A549 (cell line): ENCODE results near the gene SSBP2. TPM values are rescaled to one million over a fixed set of nuclear protein-coding genes. Genes with fewer than 3 reads are reported as not detected.
"Not testable (repeated sequence)": the region's sequence is repeated elsewhere in the genome, so short reads cannot be mapped to it uniquely, and the experiment has no call there.

Source experiments
- ATAC-seq, 2 experiments: fragments of 200-7000 bp in 1 of 2; fragments of >200 bp in 1 of 2; cut with Nextera tagmentation in 1 of 2; cut with Tn5 transposase in 1 of 2; 3 replicates each; pipeline versions ENCODE4 v1.8.0 to v1.9.1; 2018 to 2020; ENCODE audit warnings: mild to moderate bottlenecking in 1 of 2, moderate library complexity in 1 of 2
- CTCF ChIA-PET: fragments of 300-600 bp; sonication (Branson Sonifier 250); formaldehyde crosslinking; extraction: SDS; loops from one replicate; lab custom pipeline; 2021; ENCODE audit warnings: antibody characterized with exemption, inconsistent platforms; lab: Yijun Ruan, JAX
- POLR2A ChIA-PET: fragments of 350-600 bp; formaldehyde crosslinking; extraction: SDS; loops from one replicate; lab custom pipeline; 2021; ENCODE audit warnings: antibody characterized with exemption, inconsistent platforms; lab: Yijun Ruan, JAX
- DNase-seq, 2 experiments: peaks; one replicate each; pipeline versions ENCODE4 v3.0.0 to v3.0.0-alpha.2; 2011 to 2016; ENCODE audit warnings: low read depth in 1 of 2, low spot score in 1 of 2
- FAIRE-seq: peaks from 2 replicates; lab custom pipeline; 2011; peaks lifted over from hg19 to GRCh38; lab: Jason Lieb, UNC
- H3K27ac ChIP-seq, 2 experiments: fragments of >200 bp; sonication (Bioruptor Twin); formaldehyde crosslinking; 3 replicates each; pipeline ENCODE4 v1.5.1; 2016 to 2017
- H3K4me1 ChIP-seq: fragments of >200 bp; sonication (Bioruptor Twin); formaldehyde crosslinking; 3 replicates; pipeline ENCODE4 v1.6.1; 2016
- H3K4me2 ChIP-seq: fragments of >200 bp; sonication (Bioruptor Twin); formaldehyde crosslinking; 3 replicates; pipeline ENCODE4 v1.6.1; 2016
- H3K4me3 ChIP-seq: fragments of >200 bp; sonication (Bioruptor Twin); formaldehyde crosslinking; 3 replicates; pipeline ENCODE4 v1.5.1; 2016
- H3K9me3 ChIP-seq: fragments of >200 bp; sonication (Bioruptor Twin); formaldehyde crosslinking; 3 replicates; pipeline ENCODE4 v1.6.1; 2016
- CBX8 ChIP-seq: fragments of 200-600 bp; sonication (generic); IDR thresholded peaks from 2 replicates; pipeline ENCODE4 v1.6.1; 2016
- CEBPB ChIP-seq, 2 experiments: fragments of >200 bp in 1 of 2; sonication (Bioruptor Twin) in 1 of 2; formaldehyde crosslinking in 1 of 2; IDR thresholded peaks; 2 replicates each; pipeline ENCODE4 v1.6.1; 2012 to 2016
- EHF ChIP-seq: fragments of 250-450 bp; sonication (Bioruptor Pico); IDR thresholded peaks from 2 replicates; pipeline ENCODE4 v1.5.0; 2020; ENCODE audit warnings: mild to moderate bottlenecking
- EHMT2 ChIP-seq: fragments of 200-600 bp; sonication (generic); IDR thresholded peaks from 2 replicates; pipeline ENCODE4 v1.6.1; 2016; ENCODE audit warnings: antibody characterized with exemption, low read depth, mild to moderate bottlenecking, moderate library complexity
- ESRRA ChIP-seq: fragments of 150-350 bp; IDR thresholded peaks from 2 replicates; pipeline ENCODE4 v1.6.1; 2014; ENCODE audit warnings: mild to moderate bottlenecking, low read length, borderline replicate concordance
- GATA3 ChIP-seq: IDR thresholded peaks from 2 replicates; pipeline ENCODE4 v1.6.1; 2012; ENCODE audit warnings: borderline replicate concordance
- HDAC2 ChIP-seq: fragments of 200-600 bp; sonication (generic); IDR thresholded peaks from 2 replicates; pipeline ENCODE4 v1.6.1; 2016
- HEYL ChIP-seq: fragments of 250-450 bp; sonication (Bioruptor Pico); IDR thresholded peaks from 2 replicates; pipeline ENCODE4 v1.8.0; 2021; ENCODE audit warnings: mild to moderate bottlenecking, moderate library complexity
- HOXA7 ChIP-seq: fragments of 250-450 bp; sonication (Bioruptor Pico); IDR thresholded peaks from 2 replicates; pipeline ENCODE4 v1.5.0; 2020; ENCODE audit warnings: mild to moderate bottlenecking, moderate library complexity
- HOXB13 ChIP-seq: fragments of 250-450 bp; sonication (Bioruptor Pico); IDR thresholded peaks from 2 replicates; pipeline ENCODE4 v1.5.0; 2020; ENCODE audit warnings: low read depth, mild to moderate bottlenecking, moderate library complexity
- JUNB ChIP-seq: fragments of >200 bp; sonication (Bioruptor Twin); formaldehyde crosslinking; IDR thresholded peaks from 2 replicates; pipeline ENCODE4 v1.6.1; 2016
- KDM5A ChIP-seq: fragments of 200-600 bp; sonication (generic); IDR thresholded peaks from 2 replicates; pipeline ENCODE4 v1.6.1; 2016; ENCODE audit warnings: antibody characterized with exemption, mild to moderate bottlenecking
- MAFK ChIP-seq: fragments of 450-650 bp; IDR thresholded peaks from 2 replicates; pipeline ENCODE4 v1.6.1; 2014; ENCODE audit not compliant: partially characterized antibody
- MAZ ChIP-seq: fragments of 150-350 bp; IDR thresholded peaks from 2 replicates; pipeline ENCODE4 v1.6.1; 2014; ENCODE audit warnings: antibody characterized with exemption, low read depth, low read length, borderline replicate concordance
- NR3C1 ChIP-seq: fragments of >200 bp; sonication (Bioruptor Twin); formaldehyde crosslinking; IDR thresholded peaks from 3 replicates; pipeline ENCODE4 v1.6.1; 2017
- PHF8 ChIP-seq: fragments of 200-600 bp; sonication (generic); IDR thresholded peaks from 2 replicates; pipeline ENCODE4 v1.6.1; 2016; ENCODE audit warnings: low read depth, mild to moderate bottlenecking, antibody characterized with exemption, moderate library complexity, borderline replicate concordance
- POLR2A ChIP-seq: IDR thresholded peaks from 2 replicates; pipeline ENCODE4 v1.6.1; 2012; ENCODE audit warnings: mild to moderate bottlenecking, low read length
- RARB ChIP-seq: fragments of 250-450 bp; sonication (Bioruptor Pico); IDR thresholded peaks from 2 replicates; pipeline ENCODE4 v1.8.0; 2021; ENCODE audit warnings: mild to moderate bottlenecking, moderate library complexity
- RCOR1 ChIP-seq: fragments of 150-350 bp; IDR thresholded peaks from 2 replicates; pipeline ENCODE4 v1.6.1; 2014; ENCODE audit warnings: antibody characterized with exemption, low read length, low read depth
- RFX5 ChIP-seq: fragments of 450-650 bp; IDR thresholded peaks from 2 replicates; pipeline ENCODE4 v1.7.1; 2014; ENCODE audit warnings: antibody characterized with exemption, mild to moderate bottlenecking, moderate library complexity
- RNF2 ChIP-seq: fragments of 200-600 bp; sonication (generic); IDR thresholded peaks from 2 replicates; pipeline ENCODE4 v1.6.1; 2016; ENCODE audit warnings: low read depth, mild to moderate bottlenecking, antibody characterized with exemption, moderate library complexity, borderline replicate concordance
- TP53 ChIP-seq: fragments of 250-450 bp; sonication (Bioruptor Pico); IDR thresholded peaks from 2 replicates; pipeline ENCODE4 v1.5.0; 2021; ENCODE audit warnings: mild to moderate bottlenecking, moderate library complexity
- ZC3H11A ChIP-seq: fragments of 450-650 bp; IDR thresholded peaks from 2 replicates; pipeline ENCODE4 v1.6.1; 2014; ENCODE audit warnings: antibody characterized with exemption, mild to moderate bottlenecking
- WGBS: methylation state at CpG from one replicate; pipeline ENCODE4 v1.1.6; 2017; ENCODE audit errors: missing lambda C conversion rate; 5-methylcytosine and 5-hydroxymethylcytosine counted together
- polyA plus RNA-seq, 4 experiments: library from polyadenylated mRNA; depleted of rRNA in 3 of 4; stranded (reverse); fragments of >200 nt; fragmentation: RNase III in 1 of 4; extraction: RNeasy Plus Mini Kit Qiagen cat#74134 plus additional on column Dnase treatment in 1 of 4; gene quantifications; 2 replicates in 3 of 4; 3 replicates in 1 of 4; pipeline ENCODE4 v1.2.3, GENCODE V29; 2011 to 2017
- TF ChIP-seq, protein P1 (sequence below): fragments of 200-600 bp; sonication (generic); IDR thresholded peaks from 2 replicates; pipeline ENCODE4 v1.6.1; 2016; ENCODE audit warnings: antibody characterized with exemption, mild to moderate bottlenecking, moderate library complexity

The SSBP2 gene
- polyA plus RNA-seq, 2 of the 4 experiments (the other 2 are of a cell fraction): 4.5 to 14.2 TPM

DNA sequence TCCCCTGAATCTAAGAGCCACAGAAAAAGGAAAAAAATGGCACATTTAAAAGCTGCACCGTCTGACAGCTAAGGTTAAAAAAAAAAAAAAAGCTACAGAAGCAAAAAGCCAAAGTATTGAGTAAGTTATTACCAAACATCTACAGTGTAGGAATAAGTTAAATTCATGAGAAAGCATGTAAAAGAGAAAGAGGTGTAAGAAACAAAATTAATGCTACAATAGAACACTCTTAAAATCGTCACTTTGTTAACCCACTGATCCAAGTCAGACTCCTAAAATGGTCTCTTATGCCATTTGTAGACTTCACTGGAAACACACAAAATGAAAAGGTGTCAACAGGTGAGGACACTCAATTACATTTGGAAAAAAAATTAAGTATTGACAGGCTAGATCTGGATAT lies 120.2 kb downstream of the SSBP2 start (continued):
- TF ChIP-seq CEBPB (IDR thresholded peaks at IDR 0.05) (no peak), KDM5A (no peak), MAZ (no peak), HDAC2 (no peak), TP53 (CRISPR knock-in tag) (no peak), HOXA7 (CRISPR knock-in tag) (no peak), MAFK (no peak), NR3C1 (no peak)

DNA sequence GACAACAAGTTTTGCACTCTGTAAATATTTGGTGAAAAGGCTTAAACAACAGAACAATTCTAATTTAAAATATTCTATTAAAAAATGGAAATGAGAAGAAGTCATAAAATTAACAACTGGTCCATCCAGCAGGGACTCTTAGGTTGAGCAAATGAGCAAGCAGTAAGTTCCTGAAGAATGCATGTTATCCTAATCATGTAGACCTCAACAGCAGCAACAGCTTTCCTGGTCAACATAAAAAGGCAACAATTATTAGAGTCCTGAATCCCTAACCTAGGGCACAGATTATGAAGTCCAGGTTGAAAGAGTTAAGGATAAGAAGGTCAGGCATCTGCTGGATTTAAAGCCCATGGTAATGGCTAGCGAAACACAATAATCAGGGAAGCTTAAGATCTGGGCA lies 120.9 kb downstream of the SSBP2 start:
- H3K4me1 ChIP-seq: peaks cover 25% of the 10 kb centered on the region
- POLR2A ChIA-PET: interaction anchor here (0.6 kb wide), 1 partner anchor 225 kb away, joined by 3 read pairs; no protein-coding TSS in a partner anchor
- TF ChIP-seq RNF2: no peak
- TF ChIP-seq CBX8: no peak
- no peak for TF ChIP-seq PHF8
- no peak for TF ChIP-seq RFX5
- no peak for TF ChIP-seq ZC3H11A
- no peak for TF ChIP-seq RARB (CRISPR knock-in tag)
- TF ChIP-seq JUNB: no peak
- no peak for TF ChIP-seq HEYL
- no peak for TF ChIP-seq POLR2A
- TF ChIP-seq EHF: no peak
- no peak for TF ChIP-seq ESRRA
- no peak for TF ChIP-seq RCOR1
- TF ChIP-seq, protein P1, sequence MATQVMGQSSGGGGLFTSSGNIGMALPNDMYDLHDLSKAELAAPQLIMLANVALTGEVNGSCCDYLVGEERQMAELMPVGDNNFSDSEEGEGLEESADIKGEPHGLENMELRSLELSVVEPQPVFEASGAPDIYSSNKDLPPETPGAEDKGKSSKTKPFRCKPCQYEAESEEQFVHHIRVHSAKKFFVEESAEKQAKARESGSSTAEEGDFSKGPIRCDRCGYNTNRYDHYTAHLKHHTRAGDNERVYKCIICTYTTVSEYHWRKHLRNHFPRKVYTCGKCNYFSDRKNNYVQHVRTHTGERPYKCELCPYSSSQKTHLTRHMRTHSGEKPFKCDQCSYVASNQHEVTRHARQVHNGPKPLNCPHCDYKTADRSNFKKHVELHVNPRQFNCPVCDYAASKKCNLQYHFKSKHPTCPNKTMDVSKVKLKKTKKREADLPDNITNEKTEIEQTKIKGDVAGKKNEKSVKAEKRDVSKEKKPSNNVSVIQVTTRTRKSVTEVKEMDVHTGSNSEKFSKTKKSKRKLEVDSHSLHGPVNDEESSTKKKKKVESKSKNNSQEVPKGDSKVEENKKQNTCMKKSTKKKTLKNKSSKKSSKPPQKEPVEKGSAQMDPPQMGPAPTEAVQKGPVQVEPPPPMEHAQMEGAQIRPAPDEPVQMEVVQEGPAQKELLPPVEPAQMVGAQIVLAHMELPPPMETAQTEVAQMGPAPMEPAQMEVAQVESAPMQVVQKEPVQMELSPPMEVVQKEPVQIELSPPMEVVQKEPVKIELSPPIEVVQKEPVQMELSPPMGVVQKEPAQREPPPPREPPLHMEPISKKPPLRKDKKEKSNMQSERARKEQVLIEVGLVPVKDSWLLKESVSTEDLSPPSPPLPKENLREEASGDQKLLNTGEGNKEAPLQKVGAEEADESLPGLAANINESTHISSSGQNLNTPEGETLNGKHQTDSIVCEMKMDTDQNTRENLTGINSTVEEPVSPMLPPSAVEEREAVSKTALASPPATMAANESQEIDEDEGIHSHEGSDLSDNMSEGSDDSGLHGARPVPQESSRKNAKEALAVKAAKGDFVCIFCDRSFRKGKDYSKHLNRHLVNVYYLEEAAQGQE: no peak
- no peak for TF ChIP-seq GATA3
- TF ChIP-seq HOXB13: no peak
- no peak for TF ChIP-seq MAFK
- TF ChIP-seq EHMT2: no peak
- no peak for TF ChIP-seq NR3C1
- TF ChIP-seq, all 56 proteins: peak for 0
- 100% methylated on average over 1 of the region's 1 CpG for WGBS
- no peak overlapping the region for H3K27ac ChIP-seq
- no peaks in the 10 kb centered on the region for H3K9me3 ChIP-seq
- FAIRE-seq (no peak), ATAC-seq (no peak), DNase-seq (no peak)
- H3K4me2 ChIP-seq: no peak overlapping the region
- no peak overlapping the region for H3K4me3 ChIP-seq
- CTCF ChIA-PET: interaction anchor here (1.4 kb wide), 1 partner anchor 9 kb away, joined by 4 read pairs; no protein-coding TSS in a partner anchor

DNA sequence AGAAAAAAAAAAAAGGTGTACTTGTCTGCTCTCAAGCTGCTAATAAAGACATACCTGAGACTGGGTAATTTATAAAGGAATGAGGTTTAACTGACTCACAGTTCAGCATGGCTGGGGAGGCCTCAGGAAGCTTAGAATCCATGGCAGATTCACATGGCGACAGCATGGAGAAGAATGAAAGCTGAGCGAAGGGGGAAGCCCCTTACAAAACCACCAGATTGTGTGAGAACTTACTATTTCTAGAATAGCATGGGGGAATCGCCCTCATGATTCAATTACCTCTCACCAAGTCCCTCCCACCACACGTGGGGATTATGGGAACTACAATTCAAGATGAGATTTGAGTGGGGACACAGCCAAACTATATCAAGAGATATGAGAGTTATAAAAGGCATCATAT lies 122.8 kb downstream of the SSBP2 start:
- CTCF ChIA-PET: interaction anchor here (0.6 to 1.8 kb wide), 3 partner anchors 9 to 134 kb away, joined by 3 to 9 read pairs (median 3); no protein-coding TSS in a partner anchor
- FAIRE-seq, H3K9me3 ChIP-seq, H3K4me2 ChIP-seq, DNase-seq, POLR2A ChIA-PET, ATAC-seq, H3K4me3 ChIP-seq: not testable (repeated sequence)
- peaks cover 25% of the 10 kb centered on the region for H3K4me1 ChIP-seq
- 84% methylated on average over 4 of the region's 4 CpGs for WGBS
- peak overlapping the region in 1 of 2 experiments; percentile 29; a peak in 1 of 6 replicates for H3K27ac ChIP-seq
